ENCODE data around the gene TMEM80. TPM values are rescaled to one million over a fixed set of nuclear protein-coding genes. Genes with fewer than 3 reads are reported as not detected.
"Not testable (repeated sequence)": the region's sequence is repeated elsewhere in the genome, so short reads cannot be mapped to it uniquely, and the experiment has no call there.

TMEM80 gene
- total and polyA plus RNA-seq, 2 donors (not counting 1 experiment from before 2014, with no cell fraction given), result 10.6 to 15.3 TPM

DNA sequence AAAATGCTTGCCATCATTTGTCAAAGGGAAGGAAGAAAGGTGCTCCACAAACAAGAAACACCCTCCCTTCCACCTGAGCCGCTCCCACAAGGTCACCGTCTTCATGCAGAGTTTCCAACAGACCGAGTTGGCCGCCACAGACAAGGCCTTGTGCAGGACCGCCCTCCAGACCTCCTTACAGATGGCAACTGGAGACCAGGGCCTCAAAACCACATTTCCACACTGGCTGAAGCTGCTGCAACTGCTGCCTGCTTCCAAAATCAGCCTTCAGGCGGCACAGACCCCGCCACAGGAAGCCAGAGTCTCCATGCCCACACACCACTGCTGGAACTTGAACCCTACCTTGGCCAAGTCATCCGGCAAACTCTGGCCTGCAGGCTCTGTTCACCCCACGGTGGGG is 6.9 kb upstream of the TMEM80 start:
- Histone ChIP-seq H3K4me1 (ENCODE audit: control insufficient read depth, extremely low read depth, insufficient read depth, low read length) (peaks cover 6% of the 10 kb centered on the region), H3K9ac (ENCODE audit: insufficient read depth, low read length) (no peak overlapping the region), H3K4me2 (ENCODE audit: extremely low read depth, insufficient read depth, low read length) (no peak overlapping the region), H2AFZ (ENCODE audit: low read length) (no peak overlapping the region), H3K27me3 (ENCODE audit: control insufficient read depth, insufficient read depth, low read length) (no peaks in the 10 kb centered on the region), H3K4me3 (replicated peaks in 1 of 4; ENCODE audit: control extremely low read depth in 1 of 4, insufficient read depth in 1 of 4, low read depth in 3 of 4, low read length in 4 of 4) (no peak overlapping the region), H3K36me3 (ENCODE audit: control insufficient read depth, insufficient read depth, low read length) (peaks cover 18% of the 10 kb centered on the region), H4K20me1 (ENCODE audit: control insufficient read depth, extremely low read depth, insufficient read depth, low read length) (no peaks in the 10 kb centered on the region), H3K27ac (ENCODE audit: insufficient read depth, low read length) (no peak overlapping the region), H3K9me3 (ENCODE audit: control insufficient read depth, insufficient read depth, low read depth, low read length) (no peaks in the 10 kb centered on the region), H3K79me2 (ENCODE audit: control insufficient read depth, insufficient read depth, low read length) (peaks cover 17% of the 10 kb centered on the region)
- TF ChIP-seq, protein P1, sequence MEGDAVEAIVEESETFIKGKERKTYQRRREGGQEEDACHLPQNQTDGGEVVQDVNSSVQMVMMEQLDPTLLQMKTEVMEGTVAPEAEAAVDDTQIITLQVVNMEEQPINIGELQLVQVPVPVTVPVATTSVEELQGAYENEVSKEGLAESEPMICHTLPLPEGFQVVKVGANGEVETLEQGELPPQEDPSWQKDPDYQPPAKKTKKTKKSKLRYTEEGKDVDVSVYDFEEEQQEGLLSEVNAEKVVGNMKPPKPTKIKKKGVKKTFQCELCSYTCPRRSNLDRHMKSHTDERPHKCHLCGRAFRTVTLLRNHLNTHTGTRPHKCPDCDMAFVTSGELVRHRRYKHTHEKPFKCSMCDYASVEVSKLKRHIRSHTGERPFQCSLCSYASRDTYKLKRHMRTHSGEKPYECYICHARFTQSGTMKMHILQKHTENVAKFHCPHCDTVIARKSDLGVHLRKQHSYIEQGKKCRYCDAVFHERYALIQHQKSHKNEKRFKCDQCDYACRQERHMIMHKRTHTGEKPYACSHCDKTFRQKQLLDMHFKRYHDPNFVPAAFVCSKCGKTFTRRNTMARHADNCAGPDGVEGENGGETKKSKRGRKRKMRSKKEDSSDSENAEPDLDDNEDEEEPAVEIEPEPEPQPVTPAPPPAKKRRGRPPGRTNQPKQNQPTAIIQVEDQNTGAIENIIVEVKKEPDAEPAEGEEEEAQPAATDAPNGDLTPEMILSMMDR (conservative IDR thresholded peaks at IDR 0.05 in 1 of 2, IDR thresholded peaks at IDR 0.05 in 1 of 2; ENCODE audit: low read depth in 1 of 2, low read length in 2 of 2), result no peak
- no peak for TF ChIP-seq EZH2 (IDR thresholded peaks at IDR 0.05; ENCODE audit: low read length, missing control alignments)
- DNase-seq (ENCODE audit: low read depth in 2 of 2), result no peak

DNA sequence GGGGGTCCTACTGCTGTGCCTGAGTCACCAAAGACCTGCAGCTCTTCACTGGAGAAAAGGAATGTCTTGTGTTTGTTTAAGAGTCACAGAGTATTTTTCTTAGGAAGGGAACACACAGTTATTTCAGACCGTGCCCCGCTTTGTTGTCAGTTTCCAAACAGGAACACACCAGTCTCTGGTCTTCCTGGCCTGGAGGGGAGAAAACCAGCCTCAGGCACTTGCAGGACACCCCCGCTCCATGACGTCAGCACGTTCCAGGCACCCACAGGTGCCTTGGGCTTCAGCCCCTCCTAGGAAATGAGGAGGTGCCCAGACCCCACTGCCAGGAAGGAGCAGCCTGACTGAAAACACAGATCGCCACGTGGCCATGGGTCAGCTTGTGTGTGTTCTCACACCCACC is 6.0 kb upstream of the TMEM80 start:
- Histone ChIP-seq H3K27me3 (ENCODE audit: control insufficient read depth, insufficient read depth, low read length) (no peaks in the 10 kb centered on the region), H3K27ac (ENCODE audit: insufficient read depth, low read length) (no peak overlapping the region), H3K79me2 (ENCODE audit: control insufficient read depth, insufficient read depth, low read length) (peaks cover 23% of the 10 kb centered on the region), H3K9me3 (ENCODE audit: control insufficient read depth, insufficient read depth, low read depth, low read length) (no peaks in the 10 kb centered on the region), H3K4me2 (ENCODE audit: extremely low read depth, insufficient read depth, low read length) (no peak overlapping the region), H2AFZ (ENCODE audit: low read length) (no peak overlapping the region), H3K4me1 (ENCODE audit: control insufficient read depth, extremely low read depth, insufficient read depth, low read length) (peaks cover 11% of the 10 kb centered on the region), H3K4me3 (replicated peaks in 1 of 4; ENCODE audit: control extremely low read depth in 1 of 4, insufficient read depth in 1 of 4, low read depth in 3 of 4, low read length in 4 of 4) (no peak overlapping the region), H3K9ac (ENCODE audit: insufficient read depth, low read length) (no peak overlapping the region), H3K36me3 (ENCODE audit: control insufficient read depth, insufficient read depth, low read length) (peaks cover 16% of the 10 kb centered on the region), H4K20me1 (ENCODE audit: control insufficient read depth, extremely low read depth, insufficient read depth, low read length) (no peaks in the 10 kb centered on the region)
- TF ChIP-seq, protein P1 (conservative IDR thresholded peaks at IDR 0.05 in 1 of 2, IDR thresholded peaks at IDR 0.05 in 1 of 2; ENCODE audit: low read depth in 1 of 2, low read length in 2 of 2), result no peak
- TF ChIP-seq EZH2 (IDR thresholded peaks at IDR 0.05; ENCODE audit: low read length, missing control alignments), result no peak
- DNase-seq (ENCODE audit: low read depth in 2 of 2), result no peak

DNA sequence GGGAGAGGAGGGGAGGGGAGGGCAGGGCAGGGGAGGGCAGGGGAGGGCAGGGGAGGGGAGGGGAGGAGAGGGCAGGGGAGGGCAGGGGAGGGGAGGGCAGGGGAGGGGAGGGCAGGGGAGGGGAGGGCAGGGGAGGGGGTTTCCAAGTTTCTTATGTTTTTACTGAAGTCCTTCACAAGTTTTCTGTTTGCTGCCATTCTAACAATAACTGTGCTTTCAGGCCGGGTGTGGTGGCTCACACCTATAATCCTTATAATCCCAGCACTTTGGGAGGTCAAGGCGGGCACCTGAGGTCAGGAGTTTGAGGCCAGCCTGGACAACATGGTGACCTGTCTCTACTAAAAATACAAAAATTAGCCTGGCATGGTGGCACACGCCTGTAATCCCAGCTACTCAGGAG is 5.4 kb upstream of the TMEM80 start:
- not testable (repeated sequence) for H4K20me1 ChIP-seq (ENCODE audit: control insufficient read depth, extremely low read depth, insufficient read depth, low read length); H3K9ac ChIP-seq (ENCODE audit: insufficient read depth, low read length); H3K27ac ChIP-seq (ENCODE audit: insufficient read depth, low read length); DNase-seq (ENCODE audit: low read depth in 2 of 2); H2AFZ ChIP-seq (ENCODE audit: low read length); H3K9me3 ChIP-seq (ENCODE audit: control insufficient read depth, insufficient read depth, low read depth, low read length); H3K4me2 ChIP-seq (ENCODE audit: extremely low read depth, insufficient read depth, low read length); H3K27me3 ChIP-seq (ENCODE audit: control insufficient read depth, insufficient read depth, low read length); H3K4me3 ChIP-seq (replicated peaks in 1 of 4; ENCODE audit: control extremely low read depth in 1 of 4, insufficient read depth in 1 of 4, low read depth in 3 of 4, low read length in 4 of 4)
- peaks cover 23% of the 10 kb centered on the region for H3K79me2 ChIP-seq (ENCODE audit: control insufficient read depth, insufficient read depth, low read length)
- H3K36me3 ChIP-seq (ENCODE audit: control insufficient read depth, insufficient read depth, low read length), result peaks cover 15% of the 10 kb centered on the region
- H3K4me1 ChIP-seq (ENCODE audit: control insufficient read depth, extremely low read depth, insufficient read depth, low read length), result peaks cover 11% of the 10 kb centered on the region

All from fibroblast of lung (primary cell).